Muscle layer of colon (tissue), 2 donors: ENCODE results near the gene DCLK1.
"Not testable (repeated sequence)": the region's sequence is repeated elsewhere in the genome, so short reads cannot be mapped to it uniquely, and the experiment has no call there.

Experiments
- H3K27ac ChIP-seq: one replicate; pipeline ENCODE4 v1.7.0; 2013; ENCODE audit warnings: low read depth, mild to moderate bottlenecking, low read length, moderate library complexity
- H3K27me3 ChIP-seq, 2 donors: one replicate each; pipeline ENCODE4 v1.7.0; 2013; ENCODE audit warnings: low read length in 2 of 2, mild to moderate bottlenecking in 2 of 2; ENCODE audit not compliant: insufficient read depth in 2 of 2, control insufficient read depth in 1 of 2
- H3K36me3 ChIP-seq: one replicate; pipeline ENCODE4 v1.7.0; 2013; ENCODE audit warnings: mild to moderate bottlenecking, low read length; ENCODE audit not compliant: insufficient read depth
- H3K4me1 ChIP-seq: one replicate; pipeline ENCODE4 v1.7.0; 2013; ENCODE audit warnings: mild to moderate bottlenecking, low read length; ENCODE audit not compliant: insufficient read depth
- H3K4me3 ChIP-seq, 2 donors: one replicate each; pipeline ENCODE4 v1.7.0; 2013; ENCODE audit warnings: low read length in 2 of 2, low read depth in 1 of 2, mild to moderate bottlenecking in 1 of 2, moderate library complexity in 1 of 2
- H3K9ac ChIP-seq: one replicate; pipeline ENCODE4 v1.7.0; 2013; ENCODE audit warnings: low read length
- H3K9me3 ChIP-seq: one replicate; pipeline ENCODE4 v1.7.0; 2013; ENCODE audit warnings: mild to moderate bottlenecking, low read length
- donor health status: abdominal sarcoma.
- donor health status: Adenocarcinoma of cecum.

The DCLK1 gene

GRCh38 chr13:36102721-36103120, 28.5 kb downstream of the DCLK1 start:
- Histone ChIP-seq H3K4me3 (no peak overlapping the region), H3K9me3 (no peaks in the 10 kb centered on the region), H3K36me3 (no peaks in the 10 kb centered on the region), H3K4me1 (no peaks in the 10 kb centered on the region), H3K27me3 (no peaks in the 10 kb centered on the region), H3K27ac (no peak overlapping the region), H3K9ac (no peak overlapping the region)

GRCh38 chr13:36101907-36102306, 29.3 kb downstream of the DCLK1 start:
- not testable (repeated sequence) for H3K4me3 ChIP-seq, H3K27ac ChIP-seq, H3K4me1 ChIP-seq, H3K27me3 ChIP-seq, H3K9me3 ChIP-seq, H3K36me3 ChIP-seq, H3K9ac ChIP-seq

- H3K27me3 ChIP-seq = no peaks in the 10 kb centered on the region
- no peaks in the 10 kb centered on the region for H3K4me1 ChIP-seq
- no peaks in the 10 kb centered on the region for H3K9me3 ChIP-seq
- H3K36me3 ChIP-seq = no peaks in the 10 kb centered on the region
- no peak overlapping the region for H3K27ac ChIP-seq
- no peak overlapping the region for H3K4me3 ChIP-seq
- no peak overlapping the region for H3K9ac ChIP-seq
These were observed 30.0 kb downstream of the DCLK1 start for GRCh38 chr13:36101157-36101556.

DNA sequence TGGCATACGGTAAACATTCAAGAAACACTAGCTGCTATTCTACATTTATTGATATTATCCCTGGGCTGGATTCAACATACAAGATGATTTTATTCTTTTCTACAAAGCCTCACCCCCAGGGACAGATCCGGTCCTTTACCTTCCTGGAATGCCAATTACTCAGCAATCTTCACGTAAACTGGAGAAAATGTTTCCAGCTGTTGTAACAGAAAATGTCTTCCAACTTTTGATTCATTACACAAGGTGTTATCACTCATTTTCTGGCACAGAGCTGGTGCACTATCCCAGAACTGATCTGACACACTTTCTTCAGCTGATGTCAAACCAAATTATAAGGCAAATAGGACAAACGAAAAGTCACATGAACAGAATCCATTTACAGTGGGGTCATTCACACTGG, 33.1 kb downstream of the DCLK1 start:
- Histone ChIP-seq H3K4me3 (no peak overlapping the region), H3K27me3 (no peaks in the 10 kb centered on the region), H3K9me3 (no peaks in the 10 kb centered on the region), H3K36me3 (no peaks in the 10 kb centered on the region), H3K9ac (no peak overlapping the region), H3K4me1 (no peaks in the 10 kb centered on the region), H3K27ac (no peak overlapping the region)

DNA sequence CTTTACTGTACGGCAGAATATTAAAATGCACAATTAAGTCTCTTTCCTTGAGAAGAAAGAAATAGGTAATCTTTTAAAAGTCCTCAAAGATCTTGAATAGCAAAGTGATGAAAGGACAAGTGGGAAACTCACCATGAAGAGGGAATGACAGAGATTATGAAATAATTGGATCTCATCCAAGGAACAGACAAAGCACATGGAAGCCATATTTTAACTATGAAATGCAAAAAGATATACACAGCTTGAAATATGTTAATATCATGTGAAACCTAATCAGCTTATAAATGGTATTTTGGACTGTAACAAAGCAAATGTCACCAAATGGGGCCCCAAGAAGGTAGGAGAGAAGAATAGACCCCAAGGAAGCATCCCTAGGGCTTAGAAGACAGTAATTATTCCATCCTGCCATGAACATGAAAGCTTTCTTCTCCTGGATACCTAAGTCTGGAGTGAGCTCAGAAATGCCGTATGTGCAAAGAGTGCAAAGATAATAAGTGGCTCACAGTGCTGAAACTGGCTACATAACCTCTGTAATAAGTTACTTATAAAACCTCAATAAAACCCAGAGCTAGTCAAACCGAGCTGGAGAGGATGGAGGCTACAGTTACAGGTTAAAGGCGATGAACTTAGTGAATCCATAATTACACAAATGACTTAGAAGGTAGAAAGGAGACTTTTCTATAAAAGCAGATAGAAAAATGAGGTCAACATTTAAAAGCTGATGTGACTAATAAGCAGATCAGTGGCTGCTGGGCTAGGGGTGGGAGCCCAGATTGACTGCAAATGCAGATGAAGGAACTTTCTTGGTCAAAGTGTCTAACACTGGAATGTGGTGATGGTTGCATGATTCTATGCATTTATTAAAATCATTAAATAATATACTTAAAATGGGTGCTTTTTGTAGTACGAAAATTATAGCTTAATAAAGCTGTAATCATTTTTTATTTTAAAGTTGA, 34.4 kb downstream of the DCLK1 start:
- Histone ChIP-seq H3K27me3 (no peaks in the 10 kb centered on the region), H3K27ac (no peak overlapping the region), H3K9me3 (no peaks in the 10 kb centered on the region), H3K9ac (no peak overlapping the region), H3K4me3 (no peak overlapping the region), H3K36me3 (no peaks in the 10 kb centered on the region), H3K4me1 (no peaks in the 10 kb centered on the region)

- H3K9me3 ChIP-seq = no peaks in the 10 kb centered on the region
- no peaks in the 10 kb centered on the region for H3K4me1 ChIP-seq
- no peak overlapping the region for H3K27ac ChIP-seq
- no peaks in the 10 kb centered on the region for H3K36me3 ChIP-seq
- H3K27me3 ChIP-seq = no peaks in the 10 kb centered on the region
- no peak overlapping the region for H3K4me3 ChIP-seq
- no peak overlapping the region for H3K9ac ChIP-seq
These were observed 36.7 kb downstream of the DCLK1 start for GRCh38 chr13:36094478-36094877.

DNA sequence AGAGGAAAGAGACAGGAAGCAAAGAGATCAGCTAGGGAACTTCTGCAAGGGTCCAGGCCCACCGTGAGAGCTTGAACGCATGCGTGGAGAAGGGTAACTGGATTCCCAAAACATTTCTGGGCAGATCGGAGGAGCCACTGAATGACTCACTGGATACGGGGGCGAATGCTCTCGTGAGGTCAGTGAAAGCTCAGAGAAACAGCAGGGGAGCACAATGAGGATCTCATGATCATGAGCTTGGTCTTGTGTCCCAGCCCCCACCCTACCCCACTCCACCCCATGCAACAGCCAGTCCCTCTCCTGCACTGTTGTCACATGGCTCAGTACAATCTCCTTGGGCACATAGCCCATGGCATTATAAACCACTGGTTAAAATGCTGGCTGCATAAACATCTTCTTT, 40.6 kb downstream of the DCLK1 start:
- no peak overlapping the region for H3K27ac ChIP-seq
- H3K9ac ChIP-seq = no peak overlapping the region
- H3K9me3 ChIP-seq = no peaks in the 10 kb centered on the region
- no peak overlapping the region for H3K4me3 ChIP-seq
- H3K27me3 ChIP-seq = no peaks in the 10 kb centered on the region
- no peaks in the 10 kb centered on the region for H3K36me3 ChIP-seq
- peaks cover 7% of the 10 kb centered on the region for H3K4me1 ChIP-seq

DNA sequence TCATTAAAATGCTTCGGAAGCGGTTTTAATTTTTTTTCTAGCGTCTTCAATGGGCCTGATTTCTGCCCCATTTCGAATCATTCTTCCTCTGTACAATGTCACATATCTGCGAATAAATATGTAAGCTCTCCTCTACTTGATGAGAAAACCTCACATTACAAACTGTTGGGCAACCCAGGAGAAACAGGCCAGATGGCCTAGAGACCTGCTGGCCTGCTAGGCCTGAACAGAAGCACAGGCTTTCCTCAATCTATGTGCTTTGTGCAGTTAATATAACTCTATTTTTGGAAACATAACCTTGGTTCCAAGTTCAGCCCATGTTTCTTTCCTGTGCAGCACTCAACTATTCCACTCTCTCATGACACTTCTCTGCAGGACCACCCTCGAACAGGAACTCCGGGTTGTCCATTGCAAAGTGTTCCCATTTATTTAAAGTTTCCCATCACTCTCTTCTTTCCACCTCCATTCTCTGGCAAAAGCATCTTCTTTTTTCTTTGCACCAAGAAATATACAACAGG, 42.0 kb downstream of the DCLK1 start:
- Histone ChIP-seq H3K4me1 (peaks cover 7% of the 10 kb centered on the region), H3K9me3 (no peaks in the 10 kb centered on the region), H3K4me3 (no peak overlapping the region)

DNA sequence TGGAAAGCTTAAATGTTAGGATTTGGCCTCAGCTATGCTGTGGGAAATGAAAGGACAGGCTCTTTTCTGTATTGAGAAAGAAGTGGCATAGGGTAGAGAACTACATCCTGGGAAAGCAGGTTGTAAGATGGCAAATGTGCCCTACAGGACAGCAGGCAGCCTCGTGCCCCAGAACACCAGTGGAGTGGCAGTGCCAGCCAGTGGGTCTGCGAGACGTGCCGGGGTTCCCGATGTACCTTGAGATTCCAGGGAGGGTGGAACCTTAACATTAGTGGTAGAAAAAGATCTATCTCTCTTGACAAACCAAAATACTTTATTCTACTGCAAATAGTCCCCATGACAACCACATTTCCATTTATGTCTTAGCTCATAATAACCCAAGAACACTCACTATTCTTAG, 42.7 kb downstream of the DCLK1 start:
- H3K9ac ChIP-seq = no peak overlapping the region
- H3K27me3 ChIP-seq = no peaks in the 10 kb centered on the region
- H3K4me1 ChIP-seq = peaks cover 7% of the 10 kb centered on the region
- H3K9me3 ChIP-seq = no peaks in the 10 kb centered on the region
- no peaks in the 10 kb centered on the region for H3K36me3 ChIP-seq
- H3K4me3 ChIP-seq = no peak overlapping the region
- no peak overlapping the region for H3K27ac ChIP-seq

More for the DNA sequence above, 42.0 kb downstream of the DCLK1 start:
- no peaks in the 10 kb centered on the region for H3K36me3 ChIP-seq
- H3K27me3 ChIP-seq = no peaks in the 10 kb centered on the region
- H3K27ac ChIP-seq = no peak overlapping the region
- no peak overlapping the region for H3K9ac ChIP-seq

DNA sequence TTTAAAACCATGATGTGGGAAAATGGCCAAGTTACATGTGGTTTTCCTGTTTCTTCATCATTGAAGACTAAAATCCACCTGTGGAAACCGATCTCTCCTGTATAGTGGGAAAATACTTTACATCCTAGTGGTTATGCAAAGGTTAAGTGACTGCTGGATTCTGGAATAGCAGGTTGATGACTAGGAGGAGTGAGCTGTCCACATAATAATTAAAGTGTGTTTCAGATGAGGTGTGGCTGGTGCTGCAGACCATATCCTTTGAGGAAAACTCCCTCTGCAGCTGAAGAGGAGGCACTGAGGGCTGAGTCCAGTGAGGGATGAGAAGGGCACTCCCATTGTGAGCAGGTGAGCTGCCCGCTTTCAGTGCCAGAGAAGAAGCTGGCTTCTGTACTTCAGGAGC, 43.2 kb downstream of the DCLK1 start:
- Histone ChIP-seq H3K4me3 (no peak overlapping the region), H3K9me3 (no peaks in the 10 kb centered on the region), H3K4me1 (peaks cover 7% of the 10 kb centered on the region), H3K36me3 (no peaks in the 10 kb centered on the region), H3K9ac (no peak overlapping the region), H3K27me3 (no peaks in the 10 kb centered on the region), H3K27ac (no peak overlapping the region)

DNA sequence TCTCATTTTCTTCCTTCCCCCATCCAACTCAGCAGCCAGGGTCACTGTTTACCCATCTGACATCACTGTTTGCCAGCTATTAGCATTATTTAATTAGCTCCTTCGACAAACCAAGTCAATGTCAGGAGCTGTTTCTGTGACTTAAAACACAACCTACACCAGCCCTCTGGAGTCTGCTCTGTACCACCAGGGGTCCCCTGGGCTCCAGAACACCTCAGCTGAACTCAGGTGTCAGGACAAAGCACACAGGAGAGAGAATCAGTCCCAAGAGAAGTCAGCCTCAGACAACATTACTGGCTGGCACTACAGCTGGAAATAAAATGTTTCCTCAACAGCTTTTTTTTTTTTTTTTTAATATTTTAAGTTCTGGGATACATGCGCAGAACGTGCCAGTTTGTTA, 45.1 kb downstream of the DCLK1 start:
- H3K9me3 ChIP-seq = no peaks in the 10 kb centered on the region
- no peaks in the 10 kb centered on the region for H3K27me3 ChIP-seq
- no peak overlapping the region for H3K4me3 ChIP-seq
- H3K36me3 ChIP-seq = no peaks in the 10 kb centered on the region
- H3K4me1 ChIP-seq = peaks cover 7% of the 10 kb centered on the region
- H3K9ac ChIP-seq = no peak overlapping the region
- no peak overlapping the region for H3K27ac ChIP-seq

- Histone ChIP-seq H3K4me3 (no peak overlapping the region), H3K9ac (no peak overlapping the region), H3K9me3 (no peaks in the 10 kb centered on the region), H3K36me3 (no peaks in the 10 kb centered on the region), H3K27ac (no peak overlapping the region), H3K27me3 (no peaks in the 10 kb centered on the region), H3K4me1 (peaks cover 4% of the 10 kb centered on the region)
These were observed 47.1 kb downstream of the DCLK1 start for GRCh38 chr13:36084131-36084530.
